HCT116 (cell line): ENCODE data around the gene NEURL1B. TPM values are rescaled to one million over a fixed set of nuclear protein-coding genes. Genes with fewer than 3 reads are reported as not detected.

ENCODE experiments used
- ATAC-seq: fragments of 200-7000 bp; cut with Tn5 transposase; 2 replicates; pipeline ENCODE4 v1.9.1; 2020; ENCODE audit warnings: mild to moderate bottlenecking, moderate library complexity
- BruUV-seq: library from RNA; stranded (reverse); fragments of 400-500 nt; replicated peaks from 2 replicates; lab custom pipeline; 2021; lab: Mats Ljungman, UMichigan
- CTCF ChIA-PET: fragments of 300-600 bp; sonication (Branson Sonifier 250); formaldehyde crosslinking; loops from one replicate; lab custom pipeline; 2021; ENCODE audit warnings: antibody characterized with exemption; lab: Charles Lee
- POLR2A ChIA-PET: fragments of 300-600, 350-600 bp; sonication (Branson Sonifier 250); formaldehyde crosslinking; loops from one replicate; lab custom pipeline; 2021; ENCODE audit warnings: antibody characterized with exemption; lab: Charles Lee
- RAD21 ChIA-PET, 2 experiments: fragments of 300-600 bp; sonication (Branson Sonifier 250); formaldehyde crosslinking; loops; one replicate each; lab custom pipeline; 2023; ENCODE audit warnings: low total read pairs in 2 of 2; ENCODE audit not compliant: uncharacterized antibody in 2 of 2, unreplicated experiment in 2 of 2, low non-redundant PET in 1 of 2; lab: Charles Lee
- DNase-seq: peaks from one replicate; pipeline ENCODE4 v3.0.0-alpha.2; 2010; ENCODE audit warnings: low read depth, low spot score
- H2AFZ ChIP-seq: fragments of 200-600 bp; shearing (Covaris generic), sonication (generic); 2 replicates; pipeline ENCODE4 v1.6.1; 2017; ENCODE audit warnings: low read depth, mixed run types, mixed read lengths, antibody characterized with exemption, low read length; ENCODE audit not compliant: poor library complexity, severe bottlenecking
- H3K27ac ChIP-seq: 2 replicates; pipeline ENCODE4 v1.5.1; 2012; ENCODE audit warnings: low read depth, low read length
- H3K27me3 ChIP-seq: fragments of 200-600 bp; sonication (generic); 2 replicates; pipeline ENCODE4 v1.6.1; 2016; ENCODE audit warnings: mixed run types, low read length, mixed read lengths; ENCODE audit not compliant: insufficient read depth
- H3K36me3 ChIP-seq, 2 experiments: fragments of 200-500 bp in 1 of 2; fragments of 200-600 bp in 1 of 2; sonication (Bioruptor generic) in 1 of 2; sonication (generic) in 1 of 2; 2 replicates each; pipeline versions ENCODE4 v1.5.1 to v1.6.1; 2014 to 2016; ENCODE audit warnings: low read length in 2 of 2, inconsistent platforms in 1 of 2, mixed read lengths in 1 of 2, mixed run types in 1 of 2; ENCODE audit not compliant: insufficient read depth in 2 of 2, control insufficient read depth in 1 of 2
- H3K4me1 ChIP-seq, 2 experiments: fragments of 200-600 bp in 1 of 2; sonication (generic) in 1 of 2; 2 replicates each; pipeline versions ENCODE4 v1.5.1 to v1.6.1; 2012 to 2017; ENCODE audit warnings: low read length in 2 of 2, inconsistent platforms in 1 of 2, mild to moderate bottlenecking in 1 of 2, mixed read lengths in 1 of 2, mixed run types in 1 of 2, moderate library complexity in 1 of 2; ENCODE audit not compliant: insufficient read depth in 2 of 2, control insufficient read depth in 1 of 2
- H3K4me2 ChIP-seq: fragments of 200-600 bp; sonication (generic); 2 replicates; pipeline ENCODE4 v1.6.1; 2017; ENCODE audit warnings: mixed run types, low read length, mixed read lengths
- H3K4me3 ChIP-seq, 2 experiments: fragments of 200-600 bp in 1 of 2; sonication (generic) in 1 of 2; replicated peaks in 1 of 2; 2 replicates each; pipeline ENCODE4 v1.5.1; 2011 to 2016; ENCODE audit warnings: low read length in 2 of 2, control low read depth in 1 of 2, low read depth in 1 of 2, mild to moderate bottlenecking in 1 of 2, mixed read lengths in 1 of 2, mixed run types in 1 of 2
- H3K79me2 ChIP-seq: fragments of 200-600 bp; sonication (generic); 2 replicates; pipeline ENCODE4 v1.6.1; 2017; ENCODE audit warnings: mild to moderate bottlenecking, mixed run types, low read length, moderate library complexity, mixed read lengths; ENCODE audit not compliant: insufficient read depth
- H3K9ac ChIP-seq: fragments of 200-600 bp; sonication (generic); 2 replicates; pipeline ENCODE4 v1.6.1; 2016; ENCODE audit warnings: low read length, mixed read lengths
- H3K9me2 ChIP-seq: fragments of 200-600 bp; sonication (generic), shearing (Covaris generic); 2 replicates; pipeline ENCODE4 v1.6.1; 2017; ENCODE audit warnings: mixed run types, mild to moderate bottlenecking, moderate library complexity; ENCODE audit not compliant: insufficient read depth
- H3K9me3 ChIP-seq, 2 experiments: fragments of 200-500 bp in 1 of 2; fragments of 200-600 bp in 1 of 2; sonication (Bioruptor generic) in 1 of 2; sonication (generic) in 1 of 2; 2 replicates each; pipeline ENCODE4 v1.6.1; 2014 to 2017; ENCODE audit warnings: low read length in 2 of 2, mixed read lengths in 2 of 2, inconsistent platforms in 1 of 2, low read depth in 1 of 2, mild to moderate bottlenecking in 1 of 2, mixed run types in 1 of 2, moderate library complexity in 1 of 2; ENCODE audit not compliant: control insufficient read depth in 1 of 2, insufficient read depth in 1 of 2
- H4K20me1 ChIP-seq: fragments of 200-600 bp; sonication (generic), shearing (Covaris generic); 2 replicates; pipeline ENCODE4 v1.6.1; 2017; ENCODE audit warnings: mixed run types, mild to moderate bottlenecking, moderate library complexity; ENCODE audit not compliant: insufficient read depth
- ELF1 ChIP-seq: IDR thresholded peaks from 2 replicates; pipeline ENCODE4 v1.6.1; 2012; ENCODE audit warnings: low read depth, borderline replicate concordance
- EZH2 ChIP-seq: fragments of 200-600 bp; sonication (generic); IDR thresholded peaks from 2 replicates; pipeline ENCODE4 v1.6.1; 2017; ENCODE audit warnings: antibody characterized with exemption, mixed run types
- EZH2phosphoT487 ChIP-seq: fragments of 200-600 bp; IDR thresholded peaks from 2 replicates; pipeline ENCODE4 v1.6.1; 2018; ENCODE audit warnings: antibody characterized with exemption, borderline replicate concordance
- JUND ChIP-seq: IDR thresholded peaks from 2 replicates; pipeline ENCODE4 v1.6.1; 2012
- SP1 ChIP-seq: IDR thresholded peaks from 2 replicates; pipeline ENCODE4 v1.6.1; 2012; ENCODE audit warnings: low read depth
- TCF7L2 ChIP-seq: IDR thresholded peaks from 2 replicates; pipeline ENCODE4 v1.7.0; 2011; ENCODE audit warnings: borderline replicate concordance, inconsistent platforms; ENCODE audit not compliant: insufficient read depth, insufficient read length; ENCODE audit errors: extremely low read depth
- YY1 ChIP-seq: IDR thresholded peaks from 2 replicates; pipeline ENCODE4 v1.6.1; 2011; ENCODE audit warnings: low read length, low read depth, moderate library complexity, mild to moderate bottlenecking; ENCODE audit not compliant: insufficient replicate concordance; ENCODE audit errors: extremely low read depth
- ZFX ChIP-seq: fragments of 450-650 bp; IDR thresholded peaks from 2 replicates; pipeline ENCODE4 v1.6.1; 2017
- intact Hi-C: fragments of 100-400 bp; cut with micrococcal nuclease; formaldehyde crosslinking; loops from 2 replicates; pipeline ENCODE4 v1.10.0; 2022
- total RNA-seq: library from RNA; stranded (reverse); gene quantifications from one replicate; pipeline ENCODE4 v1.2.1, GENCODE V29; 2021; ENCODE audit not compliant: unreplicated experiment
- TF ChIP-seq, protein P1 (sequence below): IDR thresholded peaks from 2 replicates; pipeline ENCODE4 v1.6.1; 2012; ENCODE audit warnings: low read depth
- TF ChIP-seq, protein P2 (sequence below), 3 experiments: fragments of 200-600 bp in 1 of 3; sonication (generic) in 1 of 3; IDR thresholded peaks in 2 of 3; conservative IDR thresholded peaks in 1 of 3; 2 replicates each; pipeline ENCODE4 v1.5.1; 2012 to 2017; ENCODE audit warnings: low read depth in 2 of 3, low read length in 2 of 3, antibody characterized with exemption in 1 of 3, borderline replicate concordance in 1 of 3, control low read depth in 1 of 3, mild to moderate bottlenecking in 1 of 3, mixed read lengths in 1 of 3, mixed run types in 1 of 3, moderate library complexity in 1 of 3; ENCODE audit not compliant: insufficient read depth in 1 of 3

Gene NEURL1B
- total RNA-seq, 1 experiment from 2014 or later = 5.8 TPM

DNA sequence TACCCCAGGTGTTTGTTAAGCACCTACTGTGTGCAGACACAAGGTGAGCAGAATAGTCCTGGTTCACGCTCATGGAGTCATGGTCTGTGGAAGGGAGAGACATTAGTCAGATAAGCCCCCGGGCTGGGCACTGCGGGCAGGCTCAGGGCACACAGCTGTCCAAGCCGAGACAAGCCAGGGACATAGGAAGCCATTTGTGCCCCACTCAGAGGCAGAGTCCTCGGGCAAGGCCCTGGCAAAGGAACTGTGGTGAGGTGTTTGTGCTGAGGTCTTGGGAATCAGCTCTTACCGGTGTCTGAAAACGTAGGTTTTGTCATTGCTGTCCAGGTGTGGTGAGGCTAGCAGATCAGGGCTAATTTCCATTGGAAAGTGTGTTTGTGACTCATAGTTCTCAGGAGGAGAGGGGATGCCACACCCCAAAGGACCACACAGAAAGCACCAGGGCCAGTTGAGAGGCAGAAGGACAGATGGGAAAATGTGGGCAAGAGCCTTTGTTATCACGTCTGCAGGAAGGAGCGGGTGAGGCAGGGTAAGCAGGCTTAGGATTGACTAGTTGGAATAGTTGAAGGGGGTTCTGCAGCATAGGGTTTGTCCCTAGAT lies 46.1 kb upstream of the NEURL1B start:
- no peak overlapping the region for H2AFZ ChIP-seq
- BruUV-seq = no TSS peak
- ATAC-seq (no peak), DNase-seq (no peak)
- CTCF ChIA-PET = no interaction called here
- H3K4me2 ChIP-seq = no peak overlapping the region
- no peaks in the 10 kb centered on the region for H3K79me2 ChIP-seq
- no peak overlapping the region for H3K4me3 ChIP-seq
- peaks cover 11% of the 10 kb centered on the region; the same call in 1 of the 2 replicates for H3K27me3 ChIP-seq
- H3K36me3 ChIP-seq = no peaks in the 10 kb centered on the region
- H3K27ac ChIP-seq = no peak overlapping the region
- intact Hi-C loops = no loop called here
- POLR2A ChIA-PET = no interaction called here
- no peaks in the 10 kb centered on the region for H3K9me2 ChIP-seq
- TF ChIP-seq YY1 (no peak), ELF1 (no peak), TCF7L2 (no peak), ZFX (no peak), EZH2 (no peak), EZH2phosphoT487 (no peak), JUND (no peak), SP1 (no peak)
- TF ChIP-seq, protein P1, sequence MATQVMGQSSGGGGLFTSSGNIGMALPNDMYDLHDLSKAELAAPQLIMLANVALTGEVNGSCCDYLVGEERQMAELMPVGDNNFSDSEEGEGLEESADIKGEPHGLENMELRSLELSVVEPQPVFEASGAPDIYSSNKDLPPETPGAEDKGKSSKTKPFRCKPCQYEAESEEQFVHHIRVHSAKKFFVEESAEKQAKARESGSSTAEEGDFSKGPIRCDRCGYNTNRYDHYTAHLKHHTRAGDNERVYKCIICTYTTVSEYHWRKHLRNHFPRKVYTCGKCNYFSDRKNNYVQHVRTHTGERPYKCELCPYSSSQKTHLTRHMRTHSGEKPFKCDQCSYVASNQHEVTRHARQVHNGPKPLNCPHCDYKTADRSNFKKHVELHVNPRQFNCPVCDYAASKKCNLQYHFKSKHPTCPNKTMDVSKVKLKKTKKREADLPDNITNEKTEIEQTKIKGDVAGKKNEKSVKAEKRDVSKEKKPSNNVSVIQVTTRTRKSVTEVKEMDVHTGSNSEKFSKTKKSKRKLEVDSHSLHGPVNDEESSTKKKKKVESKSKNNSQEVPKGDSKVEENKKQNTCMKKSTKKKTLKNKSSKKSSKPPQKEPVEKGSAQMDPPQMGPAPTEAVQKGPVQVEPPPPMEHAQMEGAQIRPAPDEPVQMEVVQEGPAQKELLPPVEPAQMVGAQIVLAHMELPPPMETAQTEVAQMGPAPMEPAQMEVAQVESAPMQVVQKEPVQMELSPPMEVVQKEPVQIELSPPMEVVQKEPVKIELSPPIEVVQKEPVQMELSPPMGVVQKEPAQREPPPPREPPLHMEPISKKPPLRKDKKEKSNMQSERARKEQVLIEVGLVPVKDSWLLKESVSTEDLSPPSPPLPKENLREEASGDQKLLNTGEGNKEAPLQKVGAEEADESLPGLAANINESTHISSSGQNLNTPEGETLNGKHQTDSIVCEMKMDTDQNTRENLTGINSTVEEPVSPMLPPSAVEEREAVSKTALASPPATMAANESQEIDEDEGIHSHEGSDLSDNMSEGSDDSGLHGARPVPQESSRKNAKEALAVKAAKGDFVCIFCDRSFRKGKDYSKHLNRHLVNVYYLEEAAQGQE = no peak
- TF ChIP-seq, protein P2, sequence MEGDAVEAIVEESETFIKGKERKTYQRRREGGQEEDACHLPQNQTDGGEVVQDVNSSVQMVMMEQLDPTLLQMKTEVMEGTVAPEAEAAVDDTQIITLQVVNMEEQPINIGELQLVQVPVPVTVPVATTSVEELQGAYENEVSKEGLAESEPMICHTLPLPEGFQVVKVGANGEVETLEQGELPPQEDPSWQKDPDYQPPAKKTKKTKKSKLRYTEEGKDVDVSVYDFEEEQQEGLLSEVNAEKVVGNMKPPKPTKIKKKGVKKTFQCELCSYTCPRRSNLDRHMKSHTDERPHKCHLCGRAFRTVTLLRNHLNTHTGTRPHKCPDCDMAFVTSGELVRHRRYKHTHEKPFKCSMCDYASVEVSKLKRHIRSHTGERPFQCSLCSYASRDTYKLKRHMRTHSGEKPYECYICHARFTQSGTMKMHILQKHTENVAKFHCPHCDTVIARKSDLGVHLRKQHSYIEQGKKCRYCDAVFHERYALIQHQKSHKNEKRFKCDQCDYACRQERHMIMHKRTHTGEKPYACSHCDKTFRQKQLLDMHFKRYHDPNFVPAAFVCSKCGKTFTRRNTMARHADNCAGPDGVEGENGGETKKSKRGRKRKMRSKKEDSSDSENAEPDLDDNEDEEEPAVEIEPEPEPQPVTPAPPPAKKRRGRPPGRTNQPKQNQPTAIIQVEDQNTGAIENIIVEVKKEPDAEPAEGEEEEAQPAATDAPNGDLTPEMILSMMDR (IDR thresholded peaks at IDR 0.05 in 2 of 3, conservative IDR thresholded peaks at IDR 0.05 in 1 of 3; ENCODE audit: borderline replicate concordance in 1 of 3, insufficient read depth in 1 of 3, low read depth in 2 of 3, low read length in 2 of 3) = no peak
- RAD21 ChIA-PET = no interaction called here
- H3K4me1 ChIP-seq = peaks cover 0 to 4% of the 10 kb centered on the region in 2 experiments; a peak in 1 of 4 replicates
- no peaks in the 10 kb centered on the region for H3K9me3 ChIP-seq
- H3K9ac ChIP-seq = no peak overlapping the region
- no peaks in the 10 kb centered on the region for H4K20me1 ChIP-seq
